ENCODE results near the gene IQCB1. TPM values are rescaled to one million over a fixed set of nuclear protein-coding genes. Genes with fewer than 3 reads are reported as not detected.

Gene IQCB1
- total RNA-seq, 5 donors from 2014 or later (not counting 1 experiment from before 2014, with no cell fraction given): 24.9 to 44.5 (median 25.9) TPM

DNA sequence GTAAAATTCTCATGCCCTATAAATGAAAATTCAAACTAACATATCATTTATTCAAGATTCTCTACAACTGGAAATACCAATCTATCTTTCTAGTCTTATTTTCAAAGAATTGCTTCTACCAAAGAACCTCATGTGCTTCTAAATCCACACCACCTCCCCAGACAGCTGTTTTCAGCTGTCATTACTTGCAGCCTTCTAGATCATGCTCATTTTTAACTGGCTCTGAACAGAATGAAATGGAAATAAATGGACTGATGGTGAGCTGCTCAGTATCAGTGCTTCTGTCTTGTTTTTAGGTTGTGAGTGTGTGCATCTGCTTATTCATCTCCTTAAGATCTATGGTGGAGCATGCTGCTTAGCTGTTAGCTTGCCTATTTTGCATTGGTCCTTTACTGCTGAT lies 114.7 kb downstream of the IQCB1 start:
- POLR2A ChIA-PET: interaction anchor here in 1 of 2 donors (0.5 kb wide), 1 partner anchor 666 kb away, joined by 6 read pairs; no protein-coding TSS in a partner anchor
- Histone ChIP-seq H3K9me3 (no peaks in the 10 kb centered on the region), H3K36me3 (ENCODE audit: control insufficient read depth in 2 of 2, extremely low read depth in 1 of 2, insufficient read depth in 1 of 2, low read length in 1 of 2) (peaks cover 0 to 62% of the 10 kb centered on the region in 2 donors), H3K4me1 (ENCODE audit: control insufficient read depth in 1 of 2, extremely low read depth in 1 of 2, insufficient read depth in 2 of 2, low read length in 2 of 2) (peaks cover 3 to 4% of the 10 kb centered on the region in 2 experiments), H3K27me3 (replicated peaks in 1 of 2; ENCODE audit: control insufficient read depth in 2 of 2, extremely low read depth in 1 of 2, insufficient read depth in 2 of 2, low read length in 1 of 2) (no peaks in the 10 kb centered on the region), H3K27ac (ENCODE audit: low read length) (no peak overlapping the region), H3K4me3 (ENCODE audit: control insufficient read depth in 1 of 2, extremely low read depth in 1 of 2, low read length in 1 of 2) (no peak overlapping the region)
- H3K4me1 Mint-ChIP-seq: peaks cover 19 to 24% (median 23%) of the 10 kb centered on the region in 3 donors
- H3K27me3 Mint-ChIP-seq: no peaks in the 10 kb centered on the region
- CTCF ChIA-PET: interaction anchor here in 1 of 2 donors (1.2 kb wide), 1 partner anchor 25 kb away, joined by 4 read pairs; no protein-coding TSS in a partner anchor
- H3K36me3 Mint-ChIP-seq: peaks cover 72% of the 10 kb centered on the region
- ATAC-seq (replicated peaks in 1 of 4): no peak
- H3K9me3 Mint-ChIP-seq: no peaks in the 10 kb centered on the region
- no peak overlapping the region for H3K4me3 Mint-ChIP-seq
- no peak for DNase-seq
- H3K27ac Mint-ChIP-seq: peak overlapping the region in 1 of 2 donors; percentile 19

Other genes with a start within 250 kb of the IQCB1 start
- not detected for gene FBXO40, start 241.7 kb downstream of the IQCB1 start, total RNA-seq
- 100 to 1,000 TPM; 280 to 329 (median 321) TPM for gene HCLS1, start 174.2 kb downstream of the IQCB1 start, total RNA-seq
- 10 to 100 TPM; 33.5 to 47.0 (median 40.1) TPM for gene GOLGB1, start 85.3 kb downstream of the IQCB1 start, total RNA-seq
- gene EAF2, start 149 bp upstream of the IQCB1 start, total RNA-seq: 1 to 10 TPM; 4.4 to 9.2 (median 5.4) TPM
- gene SLC15A2, start 59.3 kb upstream of the IQCB1 start, total RNA-seq: 1 to 10 TPM; 1.6 to 3.0 (median 1.8) TPM
- gene ILDR1, start 187.2 kb upstream of the IQCB1 start, total RNA-seq: under 1 TPM in 2 of 5 donors, not detected in 3; 0.16 TPM
- gene CD86, start 220.3 kb upstream of the IQCB1 start, total RNA-seq: 1 to 10 TPM in 1 of 5 donors, under 1 TPM in 3, not detected in 1; 0.23 to 1.2 (median 0.52) TPM

All from T-cell (primary cell).